ENCODE results near the gene SYMPK. TPM values are rescaled to one million over a fixed set of nuclear protein-coding genes. Genes with fewer than 3 reads are reported as not detected.

The SYMPK gene
- total RNA-seq, 1 experiment from 2014 or later: 47.7 TPM

GRCh38 chr19:45876411-45877197 is 13.7 kb upstream of the SYMPK start:
- POLR2A ChIA-PET: no interaction called here
- no peak overlapping the region for H3K4me3 ChIP-seq (ENCODE audit: low read depth in 2 of 2, low read length in 2 of 2)
- in situ Hi-C loops (cut with HindIII; ENCODE audit: low pct_unique_long_range_greater_than_20kb, low sequenced_read_pairs): no loop called here
- H3K36me3 ChIP-seq (ENCODE audit: control insufficient read depth, insufficient read depth, low read length): no peaks in the 10 kb centered on the region
- TF ChIP-seq POLR2AphosphoS5 (IDR thresholded peaks at IDR 0.05; ENCODE audit: low read depth, low read length): no peak
- no peak for TF ChIP-seq SIN3A (IDR thresholded peaks at IDR 0.05; ENCODE audit: borderline replicate concordance, insufficient read depth, low read depth, low read length)
- TF ChIP-seq CTCF (IDR thresholded peaks at IDR 0.05): no peak
- TF ChIP-seq TCF7L2 (IDR thresholded peaks at IDR 0.05; ENCODE audit: low read depth, low read length): no peak
- TF ChIP-seq REST (IDR thresholded peaks at IDR 0.05; ENCODE audit: insufficient read depth in 1 of 2, low read depth in 2 of 2, low read length in 1 of 2): no peak
- H3K27me3 ChIP-seq (ENCODE audit: control insufficient read depth, insufficient read depth, low read length): no peaks in the 10 kb centered on the region
- H3K9me3 ChIP-seq (ENCODE audit: control insufficient read depth, insufficient read depth, low read depth, low read length): no peaks in the 10 kb centered on the region
- no peak for ATAC-seq
- intact Hi-C loops (cut with micrococcal nuclease; ENCODE audit: unreplicated experiment): no loop called here
- no peak overlapping the region for H3K27ac ChIP-seq (ENCODE audit: low read length)
- no TSS peak for BruUV-seq (replicated peaks)
- H3K4me1 ChIP-seq (ENCODE audit: control insufficient read depth, insufficient read depth, low read length): no peaks in the 10 kb centered on the region
- CTCF ChIA-PET: no interaction called here
- no peak for DNase-seq (ENCODE audit: low read depth, low spot score)

GRCh38 chr19:45876161-45876410 is 13.1 kb upstream of the SYMPK start:
- Histone ChIP-seq H3K9me3 (ENCODE audit: control insufficient read depth, insufficient read depth, low read depth, low read length) (no peaks in the 10 kb centered on the region), H3K27me3 (ENCODE audit: control insufficient read depth, insufficient read depth, low read length) (no peaks in the 10 kb centered on the region), H3K27ac (ENCODE audit: low read length) (no peak overlapping the region), H3K4me1 (ENCODE audit: control insufficient read depth, insufficient read depth, low read length) (no peaks in the 10 kb centered on the region), H3K36me3 (ENCODE audit: control insufficient read depth, insufficient read depth, low read length) (no peaks in the 10 kb centered on the region), H3K4me3 (ENCODE audit: low read depth in 2 of 2, low read length in 2 of 2) (no peak overlapping the region)
- ATAC-seq (no peak), DNase-seq (ENCODE audit: low read depth, low spot score) (no peak)
- in situ Hi-C loops (cut with HindIII; ENCODE audit: low pct_unique_long_range_greater_than_20kb, low sequenced_read_pairs): no loop called here
- TF ChIP-seq SIN3A (IDR thresholded peaks at IDR 0.05; ENCODE audit: borderline replicate concordance, insufficient read depth, low read depth, low read length) (no peak), CTCF (IDR thresholded peaks at IDR 0.05) (no peak), POLR2AphosphoS5 (IDR thresholded peaks at IDR 0.05; ENCODE audit: low read depth, low read length) (no peak), TCF7L2 (IDR thresholded peaks at IDR 0.05; ENCODE audit: low read depth, low read length) (no peak), REST (IDR thresholded peaks at IDR 0.05; ENCODE audit: insufficient read depth in 1 of 2, low read depth in 2 of 2, low read length in 1 of 2) (no peak)
- ChIA-PET POLR2A (no interaction called here), CTCF (no interaction called here)
- no TSS peak for BruUV-seq (replicated peaks)
- intact Hi-C loops (cut with micrococcal nuclease; ENCODE audit: unreplicated experiment): no loop called here

All from Panc1 (cell line).